PC-9 (cell line): ENCODE measurements around the gene GDF2.

Experiments used
- CTCF ChIP-seq: fragments of 200-600 bp; sonication (generic); conservative IDR thresholded peaks from 2 replicates; pipeline ENCODE4 v1.6.1; 2017; ENCODE audit warnings: mixed run types, antibody characterized with exemption, mild to moderate bottlenecking, moderate library complexity
- EZH2 ChIP-seq: fragments of 200-600 bp; sonication (generic); IDR thresholded peaks from 2 replicates; pipeline ENCODE4 v1.8.0; 2017; ENCODE audit warnings: antibody characterized with exemption, low read depth

GRCh38 chr10:47282005-47282656 lies 40.1 kb upstream of the GDF2 start:
- no peak for TF ChIP-seq CTCF
- TF ChIP-seq EZH2, result no peak
